AG04450 (cell line): ENCODE results near the gene GNG13. TPM values are rescaled to one million over a fixed set of nuclear protein-coding genes. Genes with fewer than 3 reads are reported as not detected.

Experiments used
- CTCF ChIA-PET: fragments of 300-600, 350-600 bp; formaldehyde crosslinking; extraction: SDS; loops from one replicate; lab custom pipeline; 2022; ENCODE audit warnings: antibody characterized with exemption, inconsistent platforms; lab: Charles Lee
- POLR2A ChIA-PET: fragments of 350-600 bp; formaldehyde crosslinking; extraction: SDS; loops from one replicate; lab custom pipeline; 2021; ENCODE audit warnings: antibody characterized with exemption, inconsistent platforms; lab: Yijun Ruan, JAX
- DNase-seq: peaks from one replicate; pipeline ENCODE4 v3.0.0-alpha.2; 2011; ENCODE audit warnings: low read depth, low spot score
- H3K27ac ChIP-seq: one replicate; pipeline ENCODE4 v1.5.1; 2012; ENCODE audit warnings: low read depth, low read length, control low read depth
- H3K27me3 ChIP-seq: one replicate; pipeline ENCODE4 v1.6.0; 2012; ENCODE audit warnings: low read length; ENCODE audit not compliant: control insufficient read depth, insufficient read depth
- H3K4me3 ChIP-seq: 2 replicates; pipeline ENCODE4 v1.5.1; 2011; ENCODE audit warnings: mild to moderate bottlenecking, low read depth, low read length, control low read depth
- H3K9me3 ChIP-seq: 2 replicates; pipeline ENCODE4 v1.5.1; 2012; ENCODE audit warnings: low read length; ENCODE audit not compliant: control insufficient read depth, insufficient read depth
- polyA plus RNA-seq: library from polyadenylated mRNA; depleted of rRNA; stranded (reverse); fragments of >200 nt; gene quantifications from 2 replicates; pipeline ENCODE4 v1.2.3, GENCODE V29; 2011
- TF ChIP-seq, protein P1 (sequence below): IDR thresholded peaks from 2 replicates; pipeline ENCODE4 v1.5.1; 2011; ENCODE audit warnings: low read depth, low read length, control low read depth, inconsistent platforms

The GNG13 gene
- polyA plus RNA-seq, 1 experiment = not detected

DNA sequence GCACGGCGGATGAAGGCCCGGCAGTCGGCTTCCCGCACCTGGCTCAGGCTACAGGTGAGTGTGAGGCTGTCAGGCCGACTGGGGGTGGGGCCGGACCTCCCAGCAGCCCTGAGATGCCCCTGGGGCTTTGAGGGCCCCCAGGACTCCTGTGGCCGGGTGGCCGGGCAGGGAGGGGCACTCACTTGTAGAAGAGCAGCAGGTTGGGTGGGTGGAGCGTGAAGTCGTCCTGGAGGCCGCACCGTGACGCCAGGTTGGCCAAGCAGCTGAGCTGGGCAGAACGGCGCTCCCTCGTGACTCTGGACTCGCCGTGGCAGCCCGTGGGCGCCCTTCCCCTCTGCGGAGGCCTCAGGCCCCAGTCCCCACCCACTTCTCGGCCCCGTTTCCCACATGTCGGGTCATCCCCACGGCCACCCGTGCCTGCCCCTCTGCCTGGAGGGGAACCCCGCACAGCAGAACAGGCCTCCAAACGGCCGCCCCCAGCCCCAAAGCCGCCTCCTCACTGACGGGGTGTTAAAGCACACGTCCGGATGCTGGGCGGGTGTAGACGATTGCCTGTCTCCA, 25.2 kb downstream of the GNG13 start:
- ChIA-PET POLR2A (no interaction called here), CTCF (no interaction called here)
- H3K27ac ChIP-seq = no peak overlapping the region
- no peak overlapping the region for H3K4me3 ChIP-seq
- no peak for DNase-seq
- H3K27me3 ChIP-seq = no peaks in the 10 kb centered on the region
- TF ChIP-seq, protein P1, sequence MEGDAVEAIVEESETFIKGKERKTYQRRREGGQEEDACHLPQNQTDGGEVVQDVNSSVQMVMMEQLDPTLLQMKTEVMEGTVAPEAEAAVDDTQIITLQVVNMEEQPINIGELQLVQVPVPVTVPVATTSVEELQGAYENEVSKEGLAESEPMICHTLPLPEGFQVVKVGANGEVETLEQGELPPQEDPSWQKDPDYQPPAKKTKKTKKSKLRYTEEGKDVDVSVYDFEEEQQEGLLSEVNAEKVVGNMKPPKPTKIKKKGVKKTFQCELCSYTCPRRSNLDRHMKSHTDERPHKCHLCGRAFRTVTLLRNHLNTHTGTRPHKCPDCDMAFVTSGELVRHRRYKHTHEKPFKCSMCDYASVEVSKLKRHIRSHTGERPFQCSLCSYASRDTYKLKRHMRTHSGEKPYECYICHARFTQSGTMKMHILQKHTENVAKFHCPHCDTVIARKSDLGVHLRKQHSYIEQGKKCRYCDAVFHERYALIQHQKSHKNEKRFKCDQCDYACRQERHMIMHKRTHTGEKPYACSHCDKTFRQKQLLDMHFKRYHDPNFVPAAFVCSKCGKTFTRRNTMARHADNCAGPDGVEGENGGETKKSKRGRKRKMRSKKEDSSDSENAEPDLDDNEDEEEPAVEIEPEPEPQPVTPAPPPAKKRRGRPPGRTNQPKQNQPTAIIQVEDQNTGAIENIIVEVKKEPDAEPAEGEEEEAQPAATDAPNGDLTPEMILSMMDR = no peak
- no peaks in the 10 kb centered on the region; the same call in 1 of the 2 replicates for H3K9me3 ChIP-seq

DNA sequence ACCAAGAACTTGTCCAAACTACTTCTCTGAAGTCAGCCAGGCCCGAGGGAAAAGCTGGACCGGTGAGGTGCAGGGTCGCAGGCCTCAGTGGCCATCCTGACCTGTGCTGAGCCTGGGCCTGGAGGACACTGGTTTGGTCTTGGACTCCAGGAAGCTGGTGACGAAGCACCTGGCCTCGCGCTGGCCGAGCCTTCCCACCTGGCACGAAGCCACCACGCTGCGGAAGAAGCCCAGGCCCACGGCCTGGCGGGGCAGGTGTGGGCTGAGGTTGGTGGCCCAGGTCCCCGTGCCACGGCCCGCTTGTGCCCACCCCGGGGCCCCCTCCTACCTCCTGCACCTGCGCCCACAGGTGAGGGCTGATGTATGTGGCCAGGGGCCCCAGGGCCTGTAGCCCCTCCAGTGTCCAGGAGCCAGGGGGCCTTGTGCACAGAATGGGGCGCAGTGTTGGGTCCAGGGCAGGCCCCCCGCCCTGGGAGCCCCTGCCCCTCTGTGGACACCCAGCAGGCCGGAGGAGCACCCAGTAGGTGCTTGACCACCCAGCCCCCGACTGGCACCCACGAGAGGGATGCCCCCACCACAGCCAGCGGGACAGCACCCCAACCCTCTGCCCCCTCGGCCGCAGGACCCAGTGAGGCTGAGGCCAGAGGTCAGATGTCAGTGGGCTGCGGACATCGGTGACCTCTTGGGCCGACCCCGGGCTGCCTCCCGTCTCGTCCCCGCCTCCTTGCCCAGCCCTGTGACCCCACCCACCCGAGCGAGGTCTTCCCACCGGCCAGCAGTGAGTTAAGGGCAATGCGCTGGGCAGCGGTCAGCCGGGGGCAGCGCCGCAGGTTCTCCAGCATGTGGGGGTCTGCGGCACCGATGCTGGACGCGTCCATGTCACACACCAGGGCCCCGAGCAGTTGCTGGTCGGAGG, 26.2 kb downstream of the GNG13 start:
- Histone ChIP-seq H3K4me3 (no peak overlapping the region), H3K27me3 (no peaks in the 10 kb centered on the region), H3K9me3 (no peaks in the 10 kb centered on the region; the same call in 1 of the 2 replicates), H3K27ac (no peak overlapping the region)
- ChIA-PET POLR2A (no interaction called here), CTCF (no interaction called here)
- TF ChIP-seq, protein P1 = no peak
- DNase-seq = no peak

DNA sequence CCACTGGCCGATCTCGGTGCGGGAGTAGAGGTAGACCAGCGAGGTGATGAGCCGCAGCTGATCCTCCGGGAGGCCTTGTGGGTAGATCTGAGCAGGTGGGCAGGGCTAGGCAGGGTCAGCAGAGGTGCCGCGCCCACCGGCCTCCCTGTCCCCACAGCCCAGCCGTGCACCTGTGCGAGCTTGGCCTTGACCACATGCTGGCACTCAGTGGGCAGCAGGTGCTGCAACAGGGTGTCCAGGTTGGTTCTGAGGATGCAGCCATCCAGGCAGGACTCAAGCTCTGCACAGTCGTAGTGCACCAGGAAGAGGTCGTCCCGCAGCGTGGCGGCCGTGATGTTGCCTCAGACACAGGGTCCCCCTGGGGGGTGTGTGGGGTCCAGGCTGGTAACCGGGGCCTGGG, 27.6 kb downstream of the GNG13 start:
- Histone ChIP-seq H3K9me3 (no peaks in the 10 kb centered on the region; the same call in 1 of the 2 replicates), H3K27ac (no peak overlapping the region), H3K27me3 (no peaks in the 10 kb centered on the region), H3K4me3 (no peak overlapping the region)
- TF ChIP-seq, protein P1 = no peak
- ChIA-PET CTCF (interaction anchor here (0.6 kb wide), 1 partner anchor 10 kb away, joined by 3 read pairs; no protein-coding TSS in a partner anchor), POLR2A (interaction anchor here (0.6 to 0.7 kb wide), 2 partner anchors 99 to 524 kb away, joined by 4 to 5 read pairs; no protein-coding TSS in a partner anchor)
- DNase-seq = no peak

GRCh38 chr16:770411-770810, 30.1 kb downstream of the GNG13 start:
- TF ChIP-seq, protein P1 = no peak
- ChIA-PET CTCF (no interaction called here), POLR2A (no interaction called here)

GRCh38 chr16:769934-770333, 30.6 kb downstream of the GNG13 start:
- Histone ChIP-seq H3K27ac (no peak overlapping the region), H3K4me3 (no peak overlapping the region), H3K9me3 (no peaks in the 10 kb centered on the region; the same call in 1 of the 2 replicates), H3K27me3 (no peaks in the 10 kb centered on the region)
- no peak for DNase-seq
- TF ChIP-seq, protein P1 = no peak
- ChIA-PET POLR2A (no interaction called here), CTCF (no interaction called here)

More at GRCh38 chr16:770411-770810, 30.1 kb downstream of the GNG13 start:
- DNase-seq = no peak
- H3K27ac ChIP-seq = no peak overlapping the region
- no peak overlapping the region for H3K4me3 ChIP-seq
- H3K9me3 ChIP-seq = no peaks in the 10 kb centered on the region; the same call in 1 of the 2 replicates
- H3K27me3 ChIP-seq = no peaks in the 10 kb centered on the region
